Measurements from ENCODE around the gene RAB21.

The RAB21 gene

GRCh38 chr12:71737197-71737596 lies 17.5 kb upstream of the RAB21 start:
- H3K27ac ChIP-seq: no peak overlapping the region
- no peak for TF ChIP-seq CTCF (conservative IDR thresholded peaks at IDR 0.05)

- no peak overlapping the region for H3K27ac ChIP-seq
- TF ChIP-seq CTCF (conservative IDR thresholded peaks at IDR 0.05): no peak
Observed at GRCh38 chr12:71742998-71743397, 11.7 kb upstream of the RAB21 start.

- H3K27ac ChIP-seq: no peak overlapping the region
- TF ChIP-seq CTCF (conservative IDR thresholded peaks at IDR 0.05): no peak
Observed at GRCh38 chr12:71744522-71745300, 10.0 kb upstream of the RAB21 start.

- H3K27ac ChIP-seq: no peak overlapping the region
- peak; percentile 88 for TF ChIP-seq CTCF (conservative IDR thresholded peaks at IDR 0.05)
Observed at GRCh38 chr12:71746974-71747611, 7.6 kb upstream of the RAB21 start.

- no peak for TF ChIP-seq CTCF (conservative IDR thresholded peaks at IDR 0.05)
- H3K27ac ChIP-seq: no peak overlapping the region
Observed at GRCh38 chr12:71748081-71748850, 6.4 kb upstream of the RAB21 start.

GRCh38 chr12:71749666-71750065 lies 5.0 kb upstream of the RAB21 start:
- TF ChIP-seq CTCF (conservative IDR thresholded peaks at IDR 0.05): no peak
- no peak overlapping the region for H3K27ac ChIP-seq

GRCh38 chr12:71752891-71753290 lies 1.8 kb upstream of the RAB21 start:
- no peak overlapping the region for H3K27ac ChIP-seq
- TF ChIP-seq CTCF (conservative IDR thresholded peaks at IDR 0.05): no peak

All from VCaP (cell line).